ENCODE measurements around the gene NIFK. TPM values are rescaled to one million over a fixed set of nuclear protein-coding genes. Genes with fewer than 3 reads are reported as not detected.

Gene NIFK
- total and polyA plus RNA-seq, 2 donors from 2014 or later, result 33.4 to 40.4 TPM

- DNase-seq (no peak), FAIRE-seq (no peak)
- Histone ChIP-seq H3K27ac (ENCODE audit: low read depth in 2 of 2, low read length in 2 of 2) (no peak overlapping the region), H3K9ac (ENCODE audit: low read length in 3 of 3) (no peak overlapping the region), H3K36me3 (ENCODE audit: control insufficient read depth in 2 of 3, insufficient read depth in 3 of 3, low read length in 3 of 3) (peaks cover 2 to 48% (median 27%) of the 10 kb centered on the region in 3 donors), H3K4me3 (ENCODE audit: low read length in 3 of 3) (no peak overlapping the region), H3K4me1 (ENCODE audit: control insufficient read depth in 2 of 3, insufficient read depth in 2 of 3, low read depth in 1 of 3, low read length in 3 of 3) (peaks cover 0 to 6% (median 0%) of the 10 kb centered on the region in 3 donors), H3K9me3 (ENCODE audit: control insufficient read depth in 2 of 3, insufficient read depth in 1 of 3, low read length in 3 of 3) (no peaks in the 10 kb centered on the region), H3K27me3 (ENCODE audit: control insufficient read depth, insufficient read depth, low read length) (no peaks in the 10 kb centered on the region)
- intact Hi-C loops (cut with DNase I), result no loop called here
- no peak for TF ChIP-seq CTCF (IDR thresholded peaks at IDR 0.05; ENCODE audit: borderline replicate concordance, extremely low read depth, insufficient read depth)
Measured at GRCh38 chr2:121768143-121768755, 31.6 kb upstream of the NIFK start.

GRCh38 chr2:121766624-121767023 is 29.9 kb upstream of the NIFK start:
- Histone ChIP-seq H3K9me3 (ENCODE audit: control insufficient read depth in 2 of 3, insufficient read depth in 1 of 3, low read length in 3 of 3) (no peaks in the 10 kb centered on the region), H3K4me1 (ENCODE audit: control insufficient read depth in 2 of 3, insufficient read depth in 2 of 3, low read depth in 1 of 3, low read length in 3 of 3) (peaks cover 0 to under 1% (median 0%) of the 10 kb centered on the region in 3 donors), H3K9ac (ENCODE audit: low read length in 3 of 3) (no peak overlapping the region), H3K4me3 (ENCODE audit: low read length in 3 of 3) (no peak overlapping the region), H3K27me3 (ENCODE audit: control insufficient read depth, insufficient read depth, low read length) (no peaks in the 10 kb centered on the region), H3K36me3 (ENCODE audit: control insufficient read depth in 2 of 3, insufficient read depth in 3 of 3, low read length in 3 of 3) (peaks cover 2 to 53% (median 31%) of the 10 kb centered on the region in 3 donors), H3K27ac (ENCODE audit: low read depth in 2 of 2, low read length in 2 of 2) (no peak overlapping the region)
- no peak for TF ChIP-seq CTCF (IDR thresholded peaks at IDR 0.05; ENCODE audit: borderline replicate concordance, extremely low read depth, insufficient read depth)
- intact Hi-C loops (cut with DNase I), result no loop called here
- DNase-seq (no peak), FAIRE-seq (no peak)

GRCh38 chr2:121764681-121765228 is 28.1 kb upstream of the NIFK start:
- intact Hi-C loops (cut with DNase I), result no loop called here
- Histone ChIP-seq H3K9me3 (ENCODE audit: control insufficient read depth in 2 of 3, insufficient read depth in 1 of 3, low read length in 3 of 3) (no peaks in the 10 kb centered on the region), H3K4me3 (ENCODE audit: low read length in 3 of 3) (no peak overlapping the region), H3K27ac (ENCODE audit: low read depth in 2 of 2, low read length in 2 of 2) (no peak overlapping the region), H3K27me3 (ENCODE audit: control insufficient read depth, insufficient read depth, low read length) (no peaks in the 10 kb centered on the region), H3K36me3 (ENCODE audit: control insufficient read depth in 2 of 3, insufficient read depth in 3 of 3, low read length in 3 of 3) (peaks cover 6 to 58% (median 38%) of the 10 kb centered on the region in 3 donors), H3K9ac (ENCODE audit: low read length in 3 of 3) (no peak overlapping the region), H3K4me1 (ENCODE audit: control insufficient read depth in 2 of 3, insufficient read depth in 2 of 3, low read depth in 1 of 3, low read length in 3 of 3) (no peaks in the 10 kb centered on the region)
- TF ChIP-seq CTCF (IDR thresholded peaks at IDR 0.05; ENCODE audit: borderline replicate concordance, extremely low read depth, insufficient read depth), result no peak
- FAIRE-seq, result no peak
- no peak for DNase-seq

Data from kidney (tissue), 14 donors.